H9 (cell line): Measurements from ENCODE around the gene GGT5. TPM values are rescaled to one million over a fixed set of nuclear protein-coding genes. Genes with fewer than 3 reads are reported as not detected.

Experiments used
- DNase-seq: peaks from one replicate; pipeline ENCODE4 v3.0.0-alpha.2; 2017
- H2AFZ ChIP-seq: one replicate; pipeline ENCODE4 v1.6.1; 2013; ENCODE audit warnings: mild to moderate bottlenecking, low read length, control low read depth, moderate library complexity
- H2AK5ac ChIP-seq: 2 replicates; pipeline ENCODE4 v1.6.1; 2013; ENCODE audit warnings: low read length, control low read depth, mixed read lengths; ENCODE audit not compliant: insufficient read length
- H2BK120ac ChIP-seq: one replicate; pipeline ENCODE4 v1.6.1; 2013; ENCODE audit warnings: low read depth, mild to moderate bottlenecking, low read length, control low read depth, inconsistent platforms; ENCODE audit not compliant: poor library complexity, severe bottlenecking
- H2BK12ac ChIP-seq: 2 replicates; pipeline ENCODE4 v1.6.1; 2013; ENCODE audit warnings: low read length, control low read depth, mixed read lengths, low read depth; ENCODE audit not compliant: insufficient read length
- H2BK15ac ChIP-seq: 2 replicates; pipeline ENCODE4 v1.6.1; 2013; ENCODE audit warnings: low read depth, low read length, control low read depth
- H2BK20ac ChIP-seq: one replicate; pipeline ENCODE4 v1.6.1; 2013; ENCODE audit warnings: low read depth, mild to moderate bottlenecking, low read length, control low read depth, inconsistent platforms; ENCODE audit not compliant: poor library complexity, severe bottlenecking
- H2BK5ac ChIP-seq: 2 replicates; pipeline ENCODE4 v1.6.1; 2013; ENCODE audit warnings: low read length, control low read depth, mixed read lengths; ENCODE audit not compliant: insufficient read length
- H3K14ac ChIP-seq: 2 replicates; pipeline ENCODE4 v1.6.1; 2013; ENCODE audit warnings: low read length, control low read depth; ENCODE audit not compliant: insufficient read depth
- H3K18ac ChIP-seq: 2 replicates; pipeline ENCODE4 v1.6.1; 2013; ENCODE audit warnings: low read depth, mild to moderate bottlenecking, mixed read lengths, low read length, control low read depth; ENCODE audit not compliant: insufficient read length
- H3K23ac ChIP-seq: 2 replicates; pipeline ENCODE4 v1.6.1; 2013; ENCODE audit warnings: low read length, control low read depth, mixed read lengths, low read depth; ENCODE audit not compliant: insufficient read length
- H3K23me2 ChIP-seq: 2 replicates; pipeline ENCODE4 v1.6.1; 2013; ENCODE audit warnings: low read depth, mild to moderate bottlenecking, mixed read lengths, low read length, control low read depth; ENCODE audit not compliant: insufficient read length, poor library complexity, severe bottlenecking
- H3K27ac ChIP-seq: 2 replicates; pipeline ENCODE4 v1.5.1; 2013; ENCODE audit warnings: low read length, control low read depth, mixed read lengths, low read depth; ENCODE audit not compliant: insufficient read length
- H3K27me3 ChIP-seq: 2 replicates; pipeline ENCODE4 v1.6.1; 2013; ENCODE audit warnings: low read length, control low read depth, inconsistent platforms; ENCODE audit not compliant: insufficient read depth
- H3K4ac ChIP-seq: 2 replicates; pipeline ENCODE4 v1.6.1; 2013; ENCODE audit warnings: low read depth, mild to moderate bottlenecking, control low read depth, inconsistent platforms, low read length, moderate library complexity
- H3K4me1 ChIP-seq: 2 replicates; pipeline ENCODE4 v1.6.1; 2013; ENCODE audit warnings: low read length, control low read depth, inconsistent platforms; ENCODE audit not compliant: insufficient read depth
- H3K4me2 ChIP-seq: 2 replicates; pipeline ENCODE4 v1.6.1; 2013; ENCODE audit warnings: low read length, control low read depth, mixed read lengths; ENCODE audit not compliant: insufficient read length, insufficient read depth
- H3K56ac ChIP-seq: 2 replicates; pipeline ENCODE4 v1.6.1; 2013; ENCODE audit warnings: low read depth, mild to moderate bottlenecking, mixed read lengths, low read length, control low read depth; ENCODE audit not compliant: insufficient read length
- H3K79me1 ChIP-seq: 2 replicates; pipeline ENCODE4 v1.6.1; 2013; ENCODE audit warnings: low read depth, mild to moderate bottlenecking, moderate library complexity, low read length, control low read depth, inconsistent platforms; ENCODE audit not compliant: insufficient read depth, poor library complexity, severe bottlenecking
- H3K79me2 ChIP-seq: 2 replicates; pipeline ENCODE4 v1.6.1; 2013; ENCODE audit warnings: low read length, control low read depth, inconsistent platforms; ENCODE audit not compliant: insufficient read depth
- H3K9ac ChIP-seq: 2 replicates; pipeline ENCODE4 v1.6.1; 2013; ENCODE audit warnings: low read length, control low read depth, mixed read lengths; ENCODE audit not compliant: insufficient read length; ENCODE audit errors: extremely low read depth
- H3K9me3 ChIP-seq: one replicate; pipeline ENCODE4 v1.6.1; 2013; ENCODE audit warnings: low read depth, low read length, inconsistent platforms; ENCODE audit not compliant: control insufficient read depth
- H3T11ph ChIP-seq: one replicate; pipeline ENCODE4 v1.6.1; 2013; ENCODE audit warnings: mild to moderate bottlenecking, low read length, control low read depth, inconsistent platforms
- H4K20me1 ChIP-seq: one replicate; pipeline ENCODE4 v1.6.1; 2013; ENCODE audit not compliant: control insufficient read depth, insufficient read length, insufficient read depth
- H4K5ac ChIP-seq: 2 replicates; pipeline ENCODE4 v1.6.1; 2013; ENCODE audit warnings: low read depth, mild to moderate bottlenecking, mixed read lengths, low read length, control low read depth; ENCODE audit not compliant: insufficient read length
- H4K8ac ChIP-seq: replicated peaks from 2 replicates; pipeline ENCODE4 v1.6.1; 2013; ENCODE audit warnings: low read length, control low read depth, mixed read lengths, low read depth; ENCODE audit not compliant: insufficient read length
- H4K91ac ChIP-seq: 2 replicates; pipeline ENCODE4 v1.6.1; 2013; ENCODE audit warnings: low read depth, mild to moderate bottlenecking, moderate library complexity, mixed read lengths, low read length, control low read depth; ENCODE audit not compliant: insufficient read length
- H3K27ac Mint-ChIP-seq, 3 experiments: 2 replicates in 2 of 3; 3 replicates in 1 of 3; pipeline ENCODE4 v1.8.0; 2020 to 2021; ENCODE audit warnings: mixed read lengths in 3 of 3, mild to moderate bottlenecking in 1 of 3, moderate library complexity in 1 of 3
- H3K27me3 Mint-ChIP-seq: 2 replicates; pipeline ENCODE4 v1.8.0; 2021; ENCODE audit warnings: low read depth, mild to moderate bottlenecking, moderate library complexity, mixed read lengths
- H3K36me3 Mint-ChIP-seq, 3 experiments: 2 replicates in 2 of 3; 3 replicates in 1 of 3; pipeline ENCODE4 v1.8.0; 2020 to 2021; ENCODE audit warnings: low read depth in 3 of 3, mixed read lengths in 3 of 3; ENCODE audit not compliant: insufficient read depth in 1 of 3
- H3K4me1 Mint-ChIP-seq, 2 experiments: 2 replicates each; pipeline ENCODE4 v1.8.0; 2020; ENCODE audit warnings: mixed read lengths in 2 of 2
- H3K4me3 Mint-ChIP-seq, 2 experiments: 2 replicates in 1 of 2; 3 replicates in 1 of 2; pipeline ENCODE4 v1.8.0; 2020 to 2021; ENCODE audit warnings: mild to moderate bottlenecking in 2 of 2, mixed read lengths in 2 of 2, moderate library complexity in 1 of 2
- H3K9me3 Mint-ChIP-seq, 2 experiments: 2 replicates in 1 of 2; 3 replicates in 1 of 2; pipeline ENCODE4 v1.8.0; 2020; ENCODE audit warnings: mild to moderate bottlenecking in 2 of 2, mixed read lengths in 2 of 2, moderate library complexity in 1 of 2
- CTCF ChIP-seq: fragments of 200-600 bp; sonication (generic); conservative IDR thresholded peaks from 3 replicates; pipeline ENCODE4 v1.8.0; 2021; ENCODE audit warnings: antibody characterized with exemption, mild to moderate bottlenecking
- WGBS: extraction: QIAGEN DNeasy Blood & Tissue Kit; methylation state at CpG from one replicate; pipeline ENCODE4 v1.1.7; 2013; ENCODE audit warnings: missing lambda C conversion rate, low lambda C conversion rate, mixed read lengths; ENCODE audit not compliant: insufficient read length; ENCODE audit errors: extremely low coverage; 5-methylcytosine and 5-hydroxymethylcytosine counted together
- total RNA-seq: library from RNA; stranded (reverse); gene quantifications from 2 replicates; pipeline ENCODE4 v1.2.1, GENCODE V29; 2021

Gene GGT5
- total RNA-seq, 1 experiment from 2014 or later, result 0.20 TPM

- Histone ChIP-seq H3T11ph (no peak overlapping the region), H2BK5ac (no peak overlapping the region), H3K79me1 (no peaks in the 10 kb centered on the region), H2BK15ac (no peak overlapping the region), H3K56ac (no peak overlapping the region), H3K4me1 (no peaks in the 10 kb centered on the region), H3K27me3 (no peaks in the 10 kb centered on the region), H4K8ac (no peak overlapping the region), H3K9me3 (no peaks in the 10 kb centered on the region), H3K9ac (no peak overlapping the region), H4K20me1 (no peaks in the 10 kb centered on the region), H2BK120ac (no peak overlapping the region), H2AK5ac (no peak overlapping the region), H3K27ac (no peak overlapping the region), H3K23me2 (no peaks in the 10 kb centered on the region), H4K91ac (no peak overlapping the region), H3K23ac (no peak overlapping the region), H3K79me2 (no peaks in the 10 kb centered on the region), H3K18ac (no peak overlapping the region), H2AFZ (no peak overlapping the region), H2BK12ac (no peak overlapping the region), H3K14ac (no peak overlapping the region; the same call in 1 of the 2 replicates), H4K5ac (no peak overlapping the region), H2BK20ac (no peak overlapping the region), H3K4me2 (no peak overlapping the region), H3K4ac (no peak overlapping the region)
- H3K36me3 Mint-ChIP-seq, result peaks cover 7 to 42% (median 32%) of the 10 kb centered on the region in 3 experiments
- no peak overlapping the region for H3K4me3 Mint-ChIP-seq
- no peak for TF ChIP-seq CTCF
- H3K4me1 Mint-ChIP-seq, result peaks cover 2 to 5% of the 10 kb centered on the region in 2 experiments; a peak in 1 of 4 replicates
- H3K9me3 Mint-ChIP-seq, result no peaks in the 10 kb centered on the region; a peak in 1 of 5 replicates
- no peak for DNase-seq
- no peaks in the 10 kb centered on the region for H3K27me3 Mint-ChIP-seq
- WGBS, result no CpG with 5 or more reads among the region's 12 CpGs
- peak overlapping the region in 2 of 3 experiments; percentile 28 to 52; a peak in 3 of 7 replicates for H3K27ac Mint-ChIP-seq
Observed at GRCh38 chr22:24171822-24172221, 73.1 kb downstream of the GGT5 start.
